GM10847 (cell line): ENCODE data around the gene GRIA3.

Experiments
- POLR2A ChIP-seq: IDR thresholded peaks from 2 replicates; pipeline ENCODE4 v1.6.1; 2011; ENCODE audit not compliant: insufficient read length; ENCODE audit errors: extremely low read depth

GRIA3 gene

GRCh38 chrX:123348468-123348867, 164.4 kb downstream of the GRIA3 start:
- no peak for TF ChIP-seq POLR2A

DNA sequence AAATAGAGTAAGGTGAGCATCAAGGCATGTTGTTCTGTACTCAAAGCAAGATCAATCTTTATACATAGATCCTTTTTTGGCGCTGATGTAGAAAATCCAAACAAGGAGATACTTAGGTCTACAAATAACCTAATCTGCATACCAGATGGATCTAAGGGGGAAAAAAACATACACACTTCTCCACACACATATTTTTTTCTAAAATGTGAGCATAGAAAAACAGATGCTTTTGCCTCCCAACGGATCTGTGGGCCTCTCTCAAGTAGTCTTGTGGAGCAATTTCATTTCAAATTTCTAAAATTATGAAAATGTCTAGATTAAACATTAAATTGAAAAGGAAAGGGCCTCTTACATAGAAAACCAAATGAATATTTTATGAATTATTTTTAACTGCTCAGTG, 166.1 kb downstream of the GRIA3 start:
- no peak for TF ChIP-seq POLR2A

DNA sequence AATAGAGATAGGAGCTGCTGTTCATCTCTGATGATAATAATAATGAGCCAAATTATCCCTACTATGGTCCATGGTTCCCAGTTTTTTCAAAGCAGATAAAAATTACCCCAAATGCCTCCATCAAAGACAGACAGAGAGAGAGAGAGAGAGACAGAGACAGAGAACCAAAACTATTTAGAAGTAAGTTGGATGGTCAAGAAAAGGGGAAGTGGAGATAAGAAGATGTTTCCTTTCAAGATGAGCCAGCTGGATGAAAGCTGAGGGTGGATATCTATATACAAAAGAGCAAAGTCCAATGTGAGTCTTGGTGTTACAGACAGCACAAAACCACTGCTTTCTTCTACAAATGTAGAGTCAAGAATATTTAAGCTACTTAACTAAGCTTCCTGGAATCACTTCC, 173.9 kb downstream of the GRIA3 start:
- TF ChIP-seq POLR2A = no peak

- TF ChIP-seq POLR2A = no peak
Observed at GRCh38 chrX:123358457-123358856, 174.4 kb downstream of the GRIA3 start.

- TF ChIP-seq POLR2A = no peak
Observed at GRCh38 chrX:123361371-123361770, 177.3 kb downstream of the GRIA3 start.

GRCh38 chrX:123392921-123393320, 208.8 kb downstream of the GRIA3 start:
- TF ChIP-seq POLR2A = no peak

- no peak for TF ChIP-seq POLR2A
Observed at GRCh38 chrX:123399709-123400108, 215.6 kb downstream of the GRIA3 start.

GRCh38 chrX:123405231-123405630, 221.2 kb downstream of the GRIA3 start:
- TF ChIP-seq POLR2A = no peak

- no peak for TF ChIP-seq POLR2A
Observed at GRCh38 chrX:123408821-123409737, 225.0 kb downstream of the GRIA3 start.

DNA sequence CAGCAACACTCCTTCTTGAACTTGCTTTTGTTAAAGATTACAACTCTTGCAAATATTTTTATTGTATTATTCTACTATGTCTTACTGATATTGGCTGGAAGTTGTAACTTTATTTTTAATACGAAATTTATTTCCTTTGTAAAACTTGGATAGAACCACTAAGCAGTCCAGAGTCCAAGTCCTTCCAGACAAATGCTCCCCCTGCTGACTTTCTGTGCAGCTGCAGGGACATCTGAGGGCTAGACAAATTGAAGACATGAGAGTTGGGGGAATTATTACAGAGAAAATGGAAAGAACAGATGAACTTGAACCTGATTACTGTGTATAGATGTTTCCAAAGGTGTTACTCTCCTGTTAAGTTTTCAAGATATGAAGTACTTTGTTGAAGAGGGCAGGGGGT, 238.8 kb downstream of the GRIA3 start:
- TF ChIP-seq POLR2A = no peak

- no peak for TF ChIP-seq POLR2A
Observed at GRCh38 chrX:123424546-123424945, 240.5 kb downstream of the GRIA3 start.

DNA sequence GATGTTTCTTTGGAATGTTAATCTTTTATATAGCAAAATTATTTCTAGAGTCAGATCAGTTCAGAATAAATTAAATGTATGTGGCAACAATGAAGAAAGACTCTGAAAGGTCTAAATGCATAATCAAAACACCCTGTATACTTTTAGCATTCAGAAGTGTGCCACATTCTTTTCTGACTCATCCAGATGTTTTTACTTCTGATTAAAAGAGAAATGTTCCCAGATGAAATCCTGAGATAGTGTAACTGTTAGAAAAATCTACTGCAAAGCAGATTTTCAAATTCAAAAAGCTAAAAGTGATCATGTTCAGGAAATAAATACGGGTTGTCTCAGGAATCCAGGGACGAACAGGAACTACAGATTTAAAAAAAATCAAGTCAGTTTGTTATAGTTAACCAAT, 241.4 kb downstream of the GRIA3 start:
- no peak for TF ChIP-seq POLR2A

- TF ChIP-seq POLR2A = no peak
Observed at GRCh38 chrX:123425904-123426303, 241.8 kb downstream of the GRIA3 start.

DNA sequence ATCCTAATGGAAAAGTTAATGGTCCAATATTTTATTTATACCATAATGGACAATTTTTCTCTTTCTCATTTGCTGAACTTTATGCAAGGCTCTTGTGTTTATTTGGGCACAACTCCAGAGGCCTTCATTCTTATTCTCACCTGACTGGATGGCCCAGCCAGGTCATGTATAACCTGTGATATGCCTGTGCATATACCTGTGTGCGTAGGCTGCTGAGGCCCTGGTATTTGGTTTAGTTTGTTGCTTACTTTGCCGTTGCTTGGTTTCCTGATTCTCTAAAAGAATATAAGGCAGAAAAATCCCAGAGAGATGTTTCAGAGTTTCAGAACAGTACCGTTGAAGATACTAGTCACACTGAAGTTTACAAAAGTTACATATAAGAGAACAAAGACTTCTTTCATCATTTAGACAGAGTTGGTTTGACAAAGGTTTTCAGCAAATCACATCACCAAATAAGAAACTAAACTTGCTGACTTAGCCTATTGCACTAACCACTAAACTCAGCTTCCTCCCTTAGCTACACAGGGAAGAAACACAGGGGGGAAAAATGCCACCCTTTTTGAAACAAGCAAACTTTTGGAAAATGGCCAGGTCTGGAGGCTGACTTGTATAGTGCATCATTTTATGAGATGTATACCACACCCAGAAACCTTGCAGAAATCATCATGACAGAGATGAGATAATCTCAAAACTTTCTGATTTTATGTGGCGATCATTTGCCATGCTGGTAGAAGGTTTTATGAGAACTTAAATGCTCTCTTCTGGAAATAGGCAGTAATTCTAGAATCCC, 248.5 kb downstream of the GRIA3 start:
- TF ChIP-seq POLR2A = no peak

GRCh38 chrX:123436512-123437136, 252.5 kb downstream of the GRIA3 start:
- no peak for TF ChIP-seq POLR2A

- no peak for TF ChIP-seq POLR2A
Observed at GRCh38 chrX:123442764-123443163, 258.7 kb downstream of the GRIA3 start.
